Measurements from ENCODE around the gene EEIG1. TPM values are rescaled to one million over a fixed set of nuclear protein-coding genes. Genes with fewer than 3 reads are reported as not detected.

The EEIG1 gene
- total RNA-seq, 1 experiment from 2014 or later, result 52.3 TPM

DNA sequence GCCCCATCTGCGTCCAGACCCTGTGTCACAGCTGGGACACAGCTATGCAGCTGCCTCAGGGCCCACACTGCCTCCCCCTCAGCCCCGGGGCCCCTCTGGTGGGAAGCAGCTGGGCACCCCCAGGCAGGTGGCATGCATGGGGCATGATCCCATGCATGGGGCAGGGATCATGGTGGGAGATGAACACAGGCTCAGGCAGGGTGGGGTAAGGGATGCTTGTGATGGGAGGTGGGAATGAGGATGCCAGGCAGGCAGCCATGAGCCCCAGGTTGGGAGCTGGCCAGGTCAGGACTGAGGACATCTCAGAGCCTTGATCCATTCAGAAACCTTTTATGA lies 19.7 kb downstream of the EEIG1 start:
- H3K9me3 ChIP-seq (ENCODE audit: control insufficient read depth, low read depth, low read length), result no peaks in the 10 kb centered on the region
- no peak overlapping the region for H2BK20ac ChIP-seq (ENCODE audit: low read depth, low read length, poor library complexity, severe bottlenecking)
- no peak for DNase-seq
- H3K23ac ChIP-seq (ENCODE audit: insufficient read length, low read depth, low read length), result no peak overlapping the region
- no peak overlapping the region for H2AFZ ChIP-seq (ENCODE audit: low read length)
- H3K4me3 Mint-ChIP-seq, result peak overlapping the region in 1 of 2 experiments; percentile 6; a peak in 2 of 5 replicates
- peaks cover 46 to 55% of the 10 kb centered on the region in 2 experiments for H3K4me1 Mint-ChIP-seq
- no CpG with 5 or more reads among the region's 2 CpGs for WGBS (ENCODE audit: extremely low coverage, insufficient read length, low lambda C conversion rate)
- peaks cover 2% of the 10 kb centered on the region for H3K79me1 ChIP-seq (ENCODE audit: insufficient read depth, low read depth, low read length, poor library complexity, severe bottlenecking)
- H3K9ac ChIP-seq (ENCODE audit: extremely low read depth, insufficient read length, low read length), result no peak overlapping the region
- TF ChIP-seq, protein P1, sequence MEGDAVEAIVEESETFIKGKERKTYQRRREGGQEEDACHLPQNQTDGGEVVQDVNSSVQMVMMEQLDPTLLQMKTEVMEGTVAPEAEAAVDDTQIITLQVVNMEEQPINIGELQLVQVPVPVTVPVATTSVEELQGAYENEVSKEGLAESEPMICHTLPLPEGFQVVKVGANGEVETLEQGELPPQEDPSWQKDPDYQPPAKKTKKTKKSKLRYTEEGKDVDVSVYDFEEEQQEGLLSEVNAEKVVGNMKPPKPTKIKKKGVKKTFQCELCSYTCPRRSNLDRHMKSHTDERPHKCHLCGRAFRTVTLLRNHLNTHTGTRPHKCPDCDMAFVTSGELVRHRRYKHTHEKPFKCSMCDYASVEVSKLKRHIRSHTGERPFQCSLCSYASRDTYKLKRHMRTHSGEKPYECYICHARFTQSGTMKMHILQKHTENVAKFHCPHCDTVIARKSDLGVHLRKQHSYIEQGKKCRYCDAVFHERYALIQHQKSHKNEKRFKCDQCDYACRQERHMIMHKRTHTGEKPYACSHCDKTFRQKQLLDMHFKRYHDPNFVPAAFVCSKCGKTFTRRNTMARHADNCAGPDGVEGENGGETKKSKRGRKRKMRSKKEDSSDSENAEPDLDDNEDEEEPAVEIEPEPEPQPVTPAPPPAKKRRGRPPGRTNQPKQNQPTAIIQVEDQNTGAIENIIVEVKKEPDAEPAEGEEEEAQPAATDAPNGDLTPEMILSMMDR (conservative IDR thresholded peaks at IDR 0.05), result no peak
- no peak overlapping the region for H3K56ac ChIP-seq (ENCODE audit: insufficient read length, low read depth, low read length)
- H3K4me1 ChIP-seq (ENCODE audit: insufficient read depth, low read length), result no peaks in the 10 kb centered on the region
- H3K27me3 ChIP-seq (ENCODE audit: insufficient read depth, low read length), result no peaks in the 10 kb centered on the region
- no peaks in the 10 kb centered on the region for H3K9me3 Mint-ChIP-seq
- no peak overlapping the region for H2BK12ac ChIP-seq (ENCODE audit: insufficient read length, low read depth, low read length)
- H3K27me3 Mint-ChIP-seq (ENCODE audit: low read depth), result no peaks in the 10 kb centered on the region
- no peak overlapping the region for H3K14ac ChIP-seq (ENCODE audit: insufficient read depth, low read length)
- no peak overlapping the region for H2AK5ac ChIP-seq (ENCODE audit: insufficient read length, low read length)
- H4K5ac ChIP-seq (ENCODE audit: insufficient read length, low read depth, low read length), result no peak overlapping the region
- H3K27ac ChIP-seq (ENCODE audit: insufficient read length, low read depth, low read length), result no peak overlapping the region
- peaks cover 0 to 9% (median 6%) of the 10 kb centered on the region in 3 experiments; a peak in 5 of 7 replicates for H3K36me3 Mint-ChIP-seq (ENCODE audit: insufficient read depth in 1 of 3, low read depth in 3 of 3)
- H3K4ac ChIP-seq (ENCODE audit: low read depth, low read length), result no peak overlapping the region
- H4K8ac ChIP-seq (replicated peaks; ENCODE audit: insufficient read length, low read depth, low read length), result no peak overlapping the region
- H3K23me2 ChIP-seq (ENCODE audit: insufficient read length, low read depth, low read length, poor library complexity, severe bottlenecking), result no peaks in the 10 kb centered on the region
- H3K79me2 ChIP-seq (ENCODE audit: insufficient read depth, low read length), result peaks cover 8% of the 10 kb centered on the region; the same call in 1 of the 2 replicates
- no peak overlapping the region for H3T11ph ChIP-seq (ENCODE audit: low read length)
- H3K18ac ChIP-seq (ENCODE audit: insufficient read length, low read depth, low read length), result no peak overlapping the region
- H2BK120ac ChIP-seq (ENCODE audit: low read depth, low read length, poor library complexity, severe bottlenecking), result no peak overlapping the region
- peak overlapping the region in 2 of 3 experiments; percentile 31 to 49; a peak in 2 of 7 replicates for H3K27ac Mint-ChIP-seq
- H2BK5ac ChIP-seq (ENCODE audit: insufficient read length, low read length), result no peak overlapping the region
- H4K20me1 ChIP-seq (ENCODE audit: control insufficient read depth, insufficient read depth, insufficient read length), result no peaks in the 10 kb centered on the region
- no peak overlapping the region for H3K4me2 ChIP-seq (ENCODE audit: insufficient read depth, insufficient read length, low read length)
- no peak overlapping the region for H2BK15ac ChIP-seq (ENCODE audit: low read depth, low read length)
- no peak overlapping the region for H4K91ac ChIP-seq (ENCODE audit: insufficient read length, low read depth, low read length)

Data from H9 (cell line).